Stimulated activated CD8-positive, alpha-beta memory T cell treated with anti-CD3 and anti-CD28 coated beads, Interleukin-7, amount 100 ng/mL, for 1 hour (primary cell): ENCODE measurements around the gene S1PR3.

ENCODE experiments used
- DNase-seq, 2 donors: peaks; one replicate each; pipeline ENCODE4 v3.0.0-alpha.2; 2020; ENCODE audit warnings: low read depth in 2 of 2

Gene S1PR3

GRCh38 chr9:89009546-89009840 lies 18.2 kb downstream of the S1PR3 start:
- DNase-seq, result no peak

- no peak for DNase-seq
Observed at GRCh38 chr9:89010056-89010455, 18.8 kb downstream of the S1PR3 start.

GRCh38 chr9:89010526-89011111 lies 19.4 kb downstream of the S1PR3 start:
- DNase-seq, result no peak

GRCh38 chr9:89011683-89012082 lies 20.4 kb downstream of the S1PR3 start:
- DNase-seq, result no peak

GRCh38 chr9:89012294-89013042 lies 21.2 kb downstream of the S1PR3 start:
- DNase-seq, result no peak

- DNase-seq, result no peak
Observed at GRCh38 chr9:89013660-89014059, 22.4 kb downstream of the S1PR3 start.

- DNase-seq, result no peak
Observed at GRCh38 chr9:89014153-89014552, 22.9 kb downstream of the S1PR3 start.

GRCh38 chr9:89015336-89015735 lies 24.1 kb downstream of the S1PR3 start:
- no peak for DNase-seq

- DNase-seq, result no peak
Observed at GRCh38 chr9:89020754-89021153, 29.5 kb downstream of the S1PR3 start.

GRCh38 chr9:89021154-89021803 lies 30.0 kb downstream of the S1PR3 start:
- no peak for DNase-seq

- DNase-seq, result no peak
Observed at GRCh38 chr9:89022001-89022759, 30.9 kb downstream of the S1PR3 start.

GRCh38 chr9:89022902-89023301 lies 31.6 kb downstream of the S1PR3 start:
- no peak for DNase-seq

- no peak for DNase-seq
Observed at GRCh38 chr9:89023740-89024139, 32.5 kb downstream of the S1PR3 start.

GRCh38 chr9:89024727-89025126 lies 33.5 kb downstream of the S1PR3 start:
- no peak for DNase-seq

- DNase-seq, result no peak
Observed at GRCh38 chr9:89025553-89025952, 34.3 kb downstream of the S1PR3 start.

- no peak for DNase-seq
Observed at GRCh38 chr9:89026876-89027275, 35.6 kb downstream of the S1PR3 start.

GRCh38 chr9:89029788-89030187 lies 38.5 kb downstream of the S1PR3 start:
- no peak for DNase-seq

GRCh38 chr9:89032173-89032572 lies 40.9 kb downstream of the S1PR3 start:
- DNase-seq, result no peak

- DNase-seq, result no peak
Observed at GRCh38 chr9:89032661-89033060, 41.4 kb downstream of the S1PR3 start.

GRCh38 chr9:89036383-89036782 lies 45.1 kb downstream of the S1PR3 start:
- DNase-seq, result no peak

GRCh38 chr9:89036891-89037290 lies 45.6 kb downstream of the S1PR3 start:
- no peak for DNase-seq

GRCh38 chr9:89037346-89037745 lies 46.1 kb downstream of the S1PR3 start:
- DNase-seq, result no peak

GRCh38 chr9:89037891-89038290 lies 46.6 kb downstream of the S1PR3 start:
- no peak for DNase-seq
